Lower lobe of right lung (tissue), 2 donors: ENCODE measurements around the gene ENOX1. TPM values are rescaled to one million over a fixed set of nuclear protein-coding genes. Genes with fewer than 3 reads are reported as not detected.

ENCODE experiments used
- ATAC-seq, 2 donors: fragments of 200-7000 bp; cut with Tn5 transposase; one replicate each; pipeline ENCODE4 v1.9.1; 2020 to 2022; ENCODE audit warnings: mild to moderate bottlenecking in 2 of 2, moderate library complexity in 2 of 2
- DNase-seq: peaks from one replicate; pipeline ENCODE4 v3.0.0-alpha.2; 2020
- H3K27ac ChIP-seq: fragments of 200-600 bp; one replicate; pipeline ENCODE4 v1.8.0; 2022
- H3K27me3 ChIP-seq: fragments of 200-600 bp; one replicate; pipeline ENCODE4 v1.8.0; 2022; ENCODE audit warnings: low read depth
- H3K36me3 ChIP-seq: fragments of 200-600 bp; one replicate; pipeline ENCODE4 v1.8.0; 2022; ENCODE audit warnings: mild to moderate bottlenecking
- H3K4me1 ChIP-seq: fragments of 200-600 bp; one replicate; pipeline ENCODE4 v1.8.0; 2022
- H3K4me3 ChIP-seq: fragments of 200-600 bp; one replicate; pipeline ENCODE4 v1.8.0; 2022; ENCODE audit warnings: mild to moderate bottlenecking
- H3K9me3 ChIP-seq: fragments of 200-600 bp; one replicate; pipeline ENCODE4 v1.8.0; 2022
- CTCF ChIP-seq: fragments of 200-600 bp; IDR thresholded peaks from one replicate; pipeline ENCODE4 v1.8.0; 2022; ENCODE audit warnings: antibody characterized with exemption, mild to moderate bottlenecking
- intact Hi-C: fragments of 100-400 bp; cut with DNase I; formaldehyde crosslinking; loops from one replicate; pipeline ENCODE4 v1.11.0; 2022
- total RNA-seq: library from RNA; stranded (reverse); fragmentation: NEBNext Ultra II Directional; extraction: Animal tissue kit (Norgen Biotek cat#: 25700); gene quantifications from one replicate; pipeline ENCODE4 v1.2.1, GENCODE V29; 2021
- donor health status: DM: no; HTN: yes; CAD: no; lungs with severe emphysema.

Gene ENOX1
- total RNA-seq, 1 donor from 2014 or later: 2.0 TPM

- Histone ChIP-seq H3K9me3 (no peaks in the 10 kb centered on the region), H3K4me1 (peaks cover 11% of the 10 kb centered on the region), H3K36me3 (no peaks in the 10 kb centered on the region), H3K4me3 (no peak overlapping the region), H3K27me3 (no peaks in the 10 kb centered on the region), H3K27ac (no peak overlapping the region)
- ATAC-seq: no peak
- no peak for TF ChIP-seq CTCF
- DNase-seq: no peak
- intact Hi-C loops: no loop called here
Measured at GRCh38 chr13:43307221-43307920, 479.4 kb downstream of the ENOX1 start.

- ATAC-seq (no peak), DNase-seq (no peak)
- no peak for TF ChIP-seq CTCF
- H3K36me3 ChIP-seq: no peaks in the 10 kb centered on the region
- H3K4me3 ChIP-seq: no peak overlapping the region
- H3K27me3 ChIP-seq: no peaks in the 10 kb centered on the region
- no peaks in the 10 kb centered on the region for H3K9me3 ChIP-seq
- peaks cover 11% of the 10 kb centered on the region for H3K4me1 ChIP-seq
- H3K27ac ChIP-seq: no peak overlapping the region
- intact Hi-C loops: no loop called here
Measured at GRCh38 chr13:43306372-43306771, 480.4 kb downstream of the ENOX1 start.

- H3K27me3 ChIP-seq: no peaks in the 10 kb centered on the region
- no peak overlapping the region for H3K27ac ChIP-seq
- H3K4me3 ChIP-seq: no peak overlapping the region
- TF ChIP-seq CTCF: no peak
- DNase-seq: no peak
- H3K9me3 ChIP-seq: no peaks in the 10 kb centered on the region
- no peaks in the 10 kb centered on the region for H3K36me3 ChIP-seq
- ATAC-seq: no peak
- intact Hi-C loops: no loop called here
- peaks cover 11% of the 10 kb centered on the region for H3K4me1 ChIP-seq
Measured at GRCh38 chr13:43305416-43305815, 481.4 kb downstream of the ENOX1 start.

- intact Hi-C loops: no loop called here
- H3K9me3 ChIP-seq: no peaks in the 10 kb centered on the region
- H3K36me3 ChIP-seq: no peaks in the 10 kb centered on the region
- no peak overlapping the region for H3K4me3 ChIP-seq
- peaks cover 11% of the 10 kb centered on the region for H3K4me1 ChIP-seq
- H3K27me3 ChIP-seq: no peaks in the 10 kb centered on the region
- DNase-seq (no peak), ATAC-seq (no peak)
- no peak for TF ChIP-seq CTCF
- H3K27ac ChIP-seq: no peak overlapping the region
Measured at GRCh38 chr13:43304945-43305344, 481.8 kb downstream of the ENOX1 start.

GRCh38 chr13:43304449-43304848, 482.3 kb downstream of the ENOX1 start:
- no peak for ATAC-seq
- Histone ChIP-seq H3K9me3 (no peaks in the 10 kb centered on the region), H3K36me3 (no peaks in the 10 kb centered on the region), H3K27me3 (no peaks in the 10 kb centered on the region), H3K4me3 (no peak overlapping the region), H3K4me1 (peaks cover 11% of the 10 kb centered on the region), H3K27ac (no peak overlapping the region)
- DNase-seq: no peak
- intact Hi-C loops: no loop called here
- no peak for TF ChIP-seq CTCF
